ENCODE measurements around the gene CD163L1.

Gene CD163L1

GRCh38 chr12:7460375-7461259 lies 16.7 kb upstream of the CD163L1 start:
- no peak for TF ChIP-seq ZFX (IDR thresholded peaks at IDR 0.05; ENCODE audit: borderline replicate concordance)
- TF ChIP-seq CTCF (IDR thresholded peaks at IDR 0.05) = peak; percentile 77
- H3K27ac ChIP-seq = no peak overlapping the region

- H3K27ac ChIP-seq = no peak overlapping the region
- TF ChIP-seq ZFX (IDR thresholded peaks at IDR 0.05; ENCODE audit: borderline replicate concordance) (no peak), CTCF (IDR thresholded peaks at IDR 0.05) (no peak)
Measured at GRCh38 chr12:7459973-7460372, 16.0 kb upstream of the CD163L1 start.

- no peak for TF ChIP-seq CTCF (IDR thresholded peaks at IDR 0.05)
- TF ChIP-seq ZFX (IDR thresholded peaks at IDR 0.05; ENCODE audit: borderline replicate concordance) = no peak
- H3K27ac ChIP-seq = no peak overlapping the region
Measured at GRCh38 chr12:7451756-7452155, 7.8 kb upstream of the CD163L1 start.

- no peak for TF ChIP-seq ZFX (IDR thresholded peaks at IDR 0.05; ENCODE audit: borderline replicate concordance)
- no peak for TF ChIP-seq CTCF (IDR thresholded peaks at IDR 0.05)
- H3K27ac ChIP-seq = no peak overlapping the region
Measured at GRCh38 chr12:7450667-7451066, 6.7 kb upstream of the CD163L1 start.

- H3K27ac ChIP-seq = no peak overlapping the region
- TF ChIP-seq ZFX (IDR thresholded peaks at IDR 0.05; ENCODE audit: borderline replicate concordance) (no peak), CTCF (IDR thresholded peaks at IDR 0.05) (no peak)
Measured at GRCh38 chr12:7448099-7448498, 4.1 kb upstream of the CD163L1 start.

- no peak overlapping the region for H3K27ac ChIP-seq
- TF ChIP-seq ZFX (IDR thresholded peaks at IDR 0.05; ENCODE audit: borderline replicate concordance) (no peak), CTCF (IDR thresholded peaks at IDR 0.05) (no peak)
Measured at GRCh38 chr12:7444537-7444936, 584 bp upstream of the CD163L1 start.

- TF ChIP-seq CTCF (IDR thresholded peaks at IDR 0.05) (no peak), ZFX (IDR thresholded peaks at IDR 0.05; ENCODE audit: borderline replicate concordance) (no peak)
- no peak overlapping the region for H3K27ac ChIP-seq
Measured at GRCh38 chr12:7441216-7441615, 2.7 kb downstream of the CD163L1 start.

Data from 22Rv1 (cell line).